ENCODE measurements around the gene EHD3.

DNA sequence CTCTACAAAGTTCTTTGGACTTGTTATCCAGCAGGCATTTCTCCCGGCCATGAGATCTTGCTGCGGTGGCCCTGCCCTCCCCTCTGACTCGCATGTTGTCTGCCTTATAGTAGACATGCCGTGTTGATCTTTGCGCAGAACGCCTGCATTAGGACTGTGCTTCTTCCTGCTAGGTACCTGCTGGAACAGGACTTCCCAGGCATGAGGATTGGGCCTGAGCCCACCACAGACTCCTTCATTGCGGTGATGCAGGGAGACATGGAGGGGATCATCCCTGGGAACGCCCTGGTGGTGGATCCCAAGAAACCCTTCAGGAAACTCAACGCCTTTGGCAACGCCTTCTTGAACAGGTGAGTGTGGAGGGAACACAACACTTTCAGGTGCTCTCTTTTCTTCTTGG lies 10.1 kb downstream of the EHD3 start:
- TF ChIP-seq, protein P1, sequence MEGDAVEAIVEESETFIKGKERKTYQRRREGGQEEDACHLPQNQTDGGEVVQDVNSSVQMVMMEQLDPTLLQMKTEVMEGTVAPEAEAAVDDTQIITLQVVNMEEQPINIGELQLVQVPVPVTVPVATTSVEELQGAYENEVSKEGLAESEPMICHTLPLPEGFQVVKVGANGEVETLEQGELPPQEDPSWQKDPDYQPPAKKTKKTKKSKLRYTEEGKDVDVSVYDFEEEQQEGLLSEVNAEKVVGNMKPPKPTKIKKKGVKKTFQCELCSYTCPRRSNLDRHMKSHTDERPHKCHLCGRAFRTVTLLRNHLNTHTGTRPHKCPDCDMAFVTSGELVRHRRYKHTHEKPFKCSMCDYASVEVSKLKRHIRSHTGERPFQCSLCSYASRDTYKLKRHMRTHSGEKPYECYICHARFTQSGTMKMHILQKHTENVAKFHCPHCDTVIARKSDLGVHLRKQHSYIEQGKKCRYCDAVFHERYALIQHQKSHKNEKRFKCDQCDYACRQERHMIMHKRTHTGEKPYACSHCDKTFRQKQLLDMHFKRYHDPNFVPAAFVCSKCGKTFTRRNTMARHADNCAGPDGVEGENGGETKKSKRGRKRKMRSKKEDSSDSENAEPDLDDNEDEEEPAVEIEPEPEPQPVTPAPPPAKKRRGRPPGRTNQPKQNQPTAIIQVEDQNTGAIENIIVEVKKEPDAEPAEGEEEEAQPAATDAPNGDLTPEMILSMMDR (IDR thresholded peaks at IDR 0.05): no peak
- no peak for TF ChIP-seq EZH2 (IDR thresholded peaks at IDR 0.05)
- no peak for TF ChIP-seq EZH2phosphoT487 (IDR thresholded peaks at IDR 0.05)
